ENCODE data around the gene SLC7A10. TPM values are rescaled to one million over a fixed set of nuclear protein-coding genes. Genes with fewer than 3 reads are reported as not detected.

Gene SLC7A10
- total RNA-seq, 2 donors from 2014 or later: not detected

DNA sequence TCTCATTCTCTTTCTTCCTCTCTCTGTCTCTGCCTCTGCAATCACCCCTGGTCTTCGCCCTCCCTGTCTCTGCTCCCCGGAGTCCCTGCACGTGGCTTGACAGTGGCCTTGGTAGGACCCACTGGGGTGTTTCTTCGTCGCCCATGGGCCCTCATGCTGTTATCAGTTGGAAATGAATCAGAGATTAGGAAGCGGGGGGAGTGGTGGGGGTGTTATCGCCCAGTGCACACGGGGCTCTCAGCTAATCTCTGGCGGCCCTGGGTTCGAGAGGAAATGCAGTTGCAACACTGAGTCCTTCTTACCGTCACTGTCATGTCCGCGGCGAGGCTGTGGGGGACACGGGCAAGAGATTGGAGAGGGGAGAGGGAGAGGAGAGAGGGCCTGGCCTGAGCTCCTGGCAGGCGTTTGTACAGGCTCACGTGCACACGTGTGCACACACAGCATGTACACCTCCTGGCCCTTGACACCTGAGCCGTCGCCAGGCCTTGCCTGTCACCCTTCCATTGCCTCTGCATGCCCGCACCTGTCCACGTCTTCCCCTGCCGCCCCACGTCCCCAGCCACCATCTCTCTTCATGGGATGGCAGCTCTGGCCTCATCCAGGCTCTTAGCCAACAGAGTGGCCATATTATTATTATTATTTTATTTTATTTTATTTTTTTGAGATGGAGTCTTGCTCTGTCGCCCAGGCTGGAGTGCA is 37.8 kb upstream of the SLC7A10 start:
- DNase-seq (ENCODE audit: low spot score): no peak
- peak in 1 of 2 donors; percentile 27 for ATAC-seq
- Mint-ChIP-seq H3K4me1 (ENCODE audit: low read depth in 2 of 2) (peaks cover 6 to 9% of the 10 kb centered on the region in 2 donors), H3K36me3 (no peaks in the 10 kb centered on the region), H3K27me3 (no peaks in the 10 kb centered on the region), H3K4me3 (no peak overlapping the region), H3K27ac (no peak overlapping the region), H3K9me3 (no peaks in the 10 kb centered on the region)

DNA sequence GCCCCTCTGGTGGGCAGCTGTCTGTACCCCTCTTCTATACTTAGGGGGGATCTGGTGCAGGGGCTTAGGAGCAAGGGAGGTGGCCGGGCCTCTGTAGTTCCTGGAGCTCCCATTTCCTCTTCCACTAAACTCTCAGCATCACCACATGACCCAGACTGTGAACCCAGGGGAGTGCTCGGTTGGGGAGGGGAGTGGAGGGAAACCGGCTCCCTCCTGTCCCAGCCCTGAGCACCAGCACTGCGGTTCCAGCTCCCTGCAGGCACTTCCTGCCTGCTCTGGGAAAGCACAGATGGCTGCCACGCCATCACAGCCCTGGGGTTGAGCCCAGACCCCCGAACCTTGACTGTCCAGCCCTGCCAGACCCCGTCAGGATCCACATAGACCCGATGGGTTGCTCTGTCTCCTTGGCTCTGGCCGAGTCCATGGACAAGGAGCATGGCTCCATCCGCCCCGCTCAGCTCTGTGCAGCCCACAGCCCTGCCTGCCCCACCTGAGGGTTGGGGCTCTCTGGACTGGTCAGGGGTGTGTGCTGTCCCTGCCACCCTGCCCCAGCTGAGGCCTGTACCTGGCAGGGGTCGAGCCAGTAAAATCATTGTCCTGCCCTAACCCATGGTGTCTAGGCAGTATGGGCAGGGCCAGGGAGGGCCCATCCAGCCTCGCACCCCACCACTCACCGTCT is 36.0 kb upstream of the SLC7A10 start:
- H3K27me3 Mint-ChIP-seq: no peaks in the 10 kb centered on the region
- H3K4me3 Mint-ChIP-seq: no peak overlapping the region
- peak; percentile 21 to 41 for ATAC-seq
- H3K9me3 Mint-ChIP-seq: no peaks in the 10 kb centered on the region
- peaks cover 6 to 9% of the 10 kb centered on the region in 2 donors for H3K4me1 Mint-ChIP-seq (ENCODE audit: low read depth in 2 of 2)
- peak overlapping the region; percentile 19 to 34 for H3K27ac Mint-ChIP-seq
- DNase-seq (ENCODE audit: low spot score): no peak
- H3K36me3 Mint-ChIP-seq: no peaks in the 10 kb centered on the region

DNA sequence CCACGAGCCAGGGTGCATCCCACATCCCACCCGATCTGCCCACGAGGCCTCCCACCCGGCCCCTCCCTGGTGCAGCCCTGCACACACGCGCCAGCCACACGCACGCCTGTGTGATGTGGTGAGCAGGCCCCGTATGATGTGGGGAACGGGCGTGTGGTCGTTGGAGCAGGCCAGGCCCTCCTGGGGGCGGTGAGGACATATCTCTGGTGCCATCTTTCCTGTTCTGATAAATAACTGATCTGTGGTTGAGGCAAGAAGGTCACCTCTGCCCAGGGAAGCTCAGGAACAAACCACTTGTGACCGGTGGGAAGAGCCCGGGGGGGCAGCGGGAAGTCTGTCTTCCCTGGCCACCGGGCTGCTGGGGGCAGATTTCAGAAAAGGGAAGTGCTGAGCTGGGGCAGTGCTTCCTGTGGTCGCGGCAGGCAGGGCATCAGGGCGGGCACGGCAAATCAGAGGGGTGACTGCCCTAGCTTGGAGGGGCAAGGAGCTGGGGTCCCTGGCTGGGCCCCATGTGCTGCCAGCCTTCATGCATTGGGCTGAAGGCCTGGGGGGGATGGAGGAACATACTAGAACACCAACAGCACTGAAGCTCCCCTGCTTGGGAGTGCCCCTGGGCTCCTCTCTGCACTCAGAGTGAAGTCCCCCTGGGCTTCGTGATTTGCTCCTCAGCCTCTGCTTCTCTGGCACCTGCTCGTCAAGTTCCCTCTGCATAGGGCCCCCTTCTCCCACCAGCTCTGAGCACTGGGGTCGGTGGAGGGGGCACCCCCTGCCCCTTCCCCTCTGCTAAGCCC is 35.2 kb upstream of the SLC7A10 start:
- no peaks in the 10 kb centered on the region for H3K27me3 Mint-ChIP-seq
- no peaks in the 10 kb centered on the region for H3K9me3 Mint-ChIP-seq
- H3K4me3 Mint-ChIP-seq: peak overlapping the region; percentile 36
- H3K36me3 Mint-ChIP-seq: no peaks in the 10 kb centered on the region
- peaks cover 6 to 9% of the 10 kb centered on the region in 2 donors for H3K4me1 Mint-ChIP-seq (ENCODE audit: low read depth in 2 of 2)
- DNase-seq (ENCODE audit: low spot score): no peak
- peak; percentile 52 to 56 for ATAC-seq
- peak overlapping the region; percentile 51 to 62 for H3K27ac Mint-ChIP-seq

DNA sequence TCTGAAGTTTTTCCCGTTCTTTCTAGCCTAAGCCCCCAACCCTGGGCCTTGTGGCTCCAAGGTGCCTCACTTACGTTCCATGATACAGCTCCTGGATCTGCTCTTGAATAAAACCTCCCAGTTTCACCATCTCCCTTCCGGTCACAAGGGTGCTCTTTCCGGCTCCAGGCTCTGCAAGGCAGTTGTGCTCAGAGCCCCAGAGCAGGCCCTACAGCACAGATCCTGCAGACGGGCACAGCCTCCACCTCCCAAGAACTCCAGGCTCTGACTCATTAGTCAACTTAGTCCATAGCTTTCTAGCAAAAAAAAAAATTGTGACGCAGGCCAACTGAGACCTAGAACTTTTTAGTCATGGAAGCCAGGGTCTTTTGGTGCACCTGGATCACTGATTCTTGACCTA is 33.9 kb upstream of the SLC7A10 start:
- no peaks in the 10 kb centered on the region for H3K36me3 Mint-ChIP-seq
- no peak overlapping the region for H3K4me3 Mint-ChIP-seq
- DNase-seq (ENCODE audit: low spot score) (no peak), ATAC-seq (no peak)
- H3K27me3 Mint-ChIP-seq: no peaks in the 10 kb centered on the region
- H3K4me1 Mint-ChIP-seq (ENCODE audit: low read depth in 2 of 2): peaks cover 6 to 9% of the 10 kb centered on the region in 2 donors
- H3K9me3 Mint-ChIP-seq: no peaks in the 10 kb centered on the region
- no peak overlapping the region for H3K27ac Mint-ChIP-seq

DNA sequence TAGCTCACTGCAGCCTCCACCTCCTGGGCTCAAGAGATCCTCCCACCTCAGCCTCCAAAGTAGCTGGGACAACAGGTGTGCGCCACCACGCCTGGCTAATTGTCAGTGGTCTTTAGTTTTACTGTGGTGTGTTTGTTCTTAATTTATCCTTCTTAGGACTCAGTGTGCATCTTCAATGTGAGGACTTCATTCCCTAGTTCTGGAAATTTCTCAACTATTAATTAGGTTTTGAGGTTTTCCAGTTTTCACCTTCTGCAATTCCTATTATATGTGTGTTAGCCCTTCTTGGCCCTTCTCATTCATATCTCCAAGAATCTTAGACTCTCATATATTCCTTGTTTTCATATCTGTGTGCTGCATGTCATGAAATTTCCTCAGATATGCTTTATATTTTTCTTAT is 32.2 kb upstream of the SLC7A10 start:
- Mint-ChIP-seq H3K36me3 (no peaks in the 10 kb centered on the region), H3K27ac (no peak overlapping the region), H3K27me3 (no peaks in the 10 kb centered on the region)

DNA sequence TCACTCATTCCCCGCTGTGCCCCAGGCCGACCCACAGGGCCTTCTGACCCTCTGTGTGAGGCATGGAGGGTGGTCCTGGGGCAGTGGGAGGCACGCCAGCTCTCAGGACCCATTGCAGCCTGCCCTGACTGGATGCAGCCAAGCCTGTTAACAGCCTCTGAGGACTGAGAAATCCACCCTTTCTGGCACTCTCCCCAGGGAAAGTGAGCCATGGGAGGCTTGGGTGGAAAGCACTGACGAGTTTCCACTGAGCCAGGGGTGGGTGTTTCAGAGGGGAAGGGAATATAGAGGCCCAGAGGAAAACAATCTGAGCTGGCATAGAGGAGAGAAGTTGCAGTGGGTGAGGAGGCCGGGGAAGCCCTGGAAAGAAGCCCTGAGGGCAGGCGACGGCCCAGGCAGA is 30.6 kb upstream of the SLC7A10 start:
- Mint-ChIP-seq H3K27ac (no peak overlapping the region), H3K4me3 (no peak overlapping the region), H3K4me1 (ENCODE audit: low read depth in 2 of 2) (peaks cover 0 to 6% of the 10 kb centered on the region in 2 donors), H3K36me3 (no peaks in the 10 kb centered on the region), H3K27me3 (no peaks in the 10 kb centered on the region), H3K9me3 (no peaks in the 10 kb centered on the region)
- DNase-seq (ENCODE audit: low spot score) (no peak), ATAC-seq (no peak)

More for the DNA sequence above, 32.2 kb upstream of the SLC7A10 start:
- H3K4me1 Mint-ChIP-seq (ENCODE audit: low read depth in 2 of 2): peaks cover 6% of the 10 kb centered on the region in 2 donors
- H3K9me3 Mint-ChIP-seq: no peaks in the 10 kb centered on the region
- DNase-seq (ENCODE audit: low spot score) (no peak), ATAC-seq (no peak)
- no peak overlapping the region for H3K4me3 Mint-ChIP-seq

DNA sequence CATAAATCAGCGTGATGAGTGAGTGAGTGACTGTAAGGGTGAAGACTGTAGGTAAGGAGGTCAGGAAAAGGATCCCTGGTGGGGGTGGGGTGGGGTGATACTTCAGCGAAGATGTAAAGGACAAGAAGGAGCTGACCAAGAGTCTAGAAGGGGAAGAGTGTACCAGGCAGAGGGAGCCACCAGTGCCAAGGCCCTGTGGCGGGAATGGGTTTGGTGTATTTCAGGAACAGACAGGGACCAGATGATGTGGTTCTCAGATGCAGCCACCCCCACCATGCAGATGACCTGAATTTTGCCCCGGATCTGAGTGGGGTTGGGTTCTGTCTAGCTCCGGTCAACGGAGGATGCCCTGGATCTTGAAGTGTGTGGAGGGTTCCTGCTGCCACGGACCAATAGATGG is 30.1 kb upstream of the SLC7A10 start:
- H3K27ac Mint-ChIP-seq: no peak overlapping the region
- no peaks in the 10 kb centered on the region for H3K9me3 Mint-ChIP-seq
- no peak for ATAC-seq
- no peaks in the 10 kb centered on the region for H3K27me3 Mint-ChIP-seq
- H3K4me3 Mint-ChIP-seq: no peak overlapping the region
- no peak for DNase-seq (ENCODE audit: low spot score)
- peaks cover 0 to 4% of the 10 kb centered on the region in 2 donors for H3K4me1 Mint-ChIP-seq (ENCODE audit: low read depth in 2 of 2)
- H3K36me3 Mint-ChIP-seq: no peaks in the 10 kb centered on the region

DNA sequence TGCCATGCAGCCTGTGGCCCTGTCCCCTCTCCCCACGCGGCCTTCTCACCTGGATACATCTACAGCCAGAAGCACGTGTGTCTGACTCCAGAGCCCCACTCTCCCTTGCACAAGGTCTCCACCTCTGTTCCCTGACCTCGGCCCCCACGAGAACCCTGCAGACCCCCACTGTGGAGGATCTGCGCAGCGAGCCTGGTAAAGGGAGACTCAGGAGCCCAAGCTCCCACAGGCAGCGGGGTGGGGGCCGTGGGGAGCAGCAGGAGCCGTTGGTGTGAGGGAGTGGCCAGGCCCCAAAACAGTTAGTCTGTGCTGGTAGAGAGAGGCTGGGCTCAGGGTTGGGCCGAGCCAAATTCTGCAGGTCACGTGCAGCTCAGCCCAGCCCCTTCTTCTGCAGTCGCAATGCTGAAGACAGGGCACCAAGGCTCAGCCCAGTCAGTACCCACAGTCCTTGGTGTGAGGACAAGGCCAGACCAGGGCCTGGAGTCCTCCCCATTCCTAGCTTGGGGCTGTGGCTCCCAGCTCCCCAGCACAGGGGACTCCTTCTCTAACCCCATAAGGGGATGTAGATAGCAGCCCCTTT is 28.7 kb upstream of the SLC7A10 start:
- no peaks in the 10 kb centered on the region for H3K27me3 Mint-ChIP-seq
- H3K27ac Mint-ChIP-seq: no peak overlapping the region
- no peaks in the 10 kb centered on the region for H3K36me3 Mint-ChIP-seq
- H3K4me1 Mint-ChIP-seq (ENCODE audit: low read depth in 2 of 2): no peaks in the 10 kb centered on the region
- no peaks in the 10 kb centered on the region for H3K9me3 Mint-ChIP-seq
- H3K4me3 Mint-ChIP-seq: no peak overlapping the region
- no peak for DNase-seq (ENCODE audit: low spot score)
- ATAC-seq: no peak

DNA sequence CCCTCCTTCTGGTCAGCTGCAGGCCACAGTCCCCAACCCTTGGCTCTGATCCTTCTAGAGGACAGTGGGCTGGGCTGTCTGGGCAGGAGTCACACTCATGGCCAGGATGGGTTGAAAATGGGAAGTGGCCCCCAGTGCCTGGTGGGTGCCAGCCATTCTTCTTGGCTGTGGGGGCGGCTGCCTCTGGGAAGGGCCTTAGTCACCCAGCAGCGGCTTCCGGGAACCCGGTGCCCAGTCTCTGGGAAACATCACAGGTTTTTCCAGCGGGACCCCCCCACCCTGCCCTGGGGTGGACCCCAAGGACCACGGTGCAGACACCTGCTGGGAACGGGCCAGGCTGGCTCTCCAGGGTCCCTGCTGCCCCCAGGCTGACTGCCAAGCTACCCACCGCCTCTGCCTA is 27.3 kb upstream of the SLC7A10 start:
- H3K27ac Mint-ChIP-seq: no peak overlapping the region
- no peaks in the 10 kb centered on the region for H3K4me1 Mint-ChIP-seq (ENCODE audit: low read depth in 2 of 2)
- H3K36me3 Mint-ChIP-seq: no peaks in the 10 kb centered on the region
- no peak overlapping the region for H3K4me3 Mint-ChIP-seq
- no peaks in the 10 kb centered on the region for H3K27me3 Mint-ChIP-seq
- no peaks in the 10 kb centered on the region for H3K9me3 Mint-ChIP-seq
- peak; percentile 49 for DNase-seq (ENCODE audit: low spot score)
- ATAC-seq: no peak

DNA sequence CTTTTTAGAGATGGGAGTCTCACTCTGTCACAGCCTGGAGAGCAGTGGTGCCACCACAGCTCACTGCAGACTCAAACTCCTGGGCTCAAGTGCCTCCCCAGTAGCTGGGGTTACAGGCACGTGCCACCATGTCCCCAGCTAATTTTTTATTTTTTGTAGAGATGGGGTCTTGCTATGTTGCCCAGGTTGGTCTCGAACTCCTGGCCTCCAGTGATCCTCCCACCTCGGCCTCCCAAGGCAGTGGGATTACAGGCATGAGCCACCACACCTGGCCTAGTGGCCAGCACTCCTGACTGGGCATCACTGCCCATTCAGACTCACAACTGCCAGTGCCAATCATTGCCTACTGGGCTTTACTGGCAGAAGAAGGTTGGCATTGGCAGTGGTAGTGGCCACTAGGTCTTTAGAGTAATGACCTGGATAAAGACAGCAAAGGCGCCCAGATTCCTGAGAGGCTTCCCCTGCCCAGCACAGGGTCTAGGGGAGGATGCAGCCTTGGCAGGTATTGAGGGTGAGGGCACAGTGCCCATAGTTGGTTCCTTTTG is 26.8 kb upstream of the SLC7A10 start:
- no peak for ATAC-seq
- Mint-ChIP-seq H3K4me3 (no peak overlapping the region), H3K27me3 (no peaks in the 10 kb centered on the region), H3K9me3 (no peaks in the 10 kb centered on the region), H3K4me1 (ENCODE audit: low read depth in 2 of 2) (no peaks in the 10 kb centered on the region), H3K27ac (no peak overlapping the region), H3K36me3 (no peaks in the 10 kb centered on the region)
- DNase-seq (ENCODE audit: low spot score): peak; percentile 6

DNA sequence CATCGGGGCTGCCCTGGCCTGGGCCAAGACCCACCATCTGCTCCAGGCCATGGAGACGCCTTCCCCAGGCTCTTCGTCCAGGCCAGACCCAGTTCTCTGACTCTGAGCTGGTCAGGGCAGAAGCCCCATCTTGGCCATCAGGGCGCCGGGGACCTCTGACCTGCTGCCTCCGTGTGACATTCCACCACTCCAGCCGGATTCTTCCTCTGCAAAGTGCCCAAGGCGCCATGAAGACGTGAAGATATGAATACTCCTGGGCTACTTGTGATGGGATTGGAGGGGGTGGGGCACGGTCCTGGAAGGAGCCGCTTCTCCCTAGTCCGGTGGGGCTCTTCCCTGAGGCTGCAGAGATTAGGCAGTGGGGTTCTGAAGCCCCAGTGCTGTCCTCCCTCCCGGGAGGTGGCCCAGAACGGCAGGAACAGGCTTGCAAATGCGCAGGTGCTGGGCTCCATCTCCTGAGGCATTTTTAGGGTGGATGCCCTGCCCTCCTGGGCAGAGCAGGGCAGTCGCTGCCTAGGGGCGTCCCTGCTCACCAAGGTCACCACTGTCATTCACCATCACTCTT is 26.0 kb upstream of the SLC7A10 start:
- no peaks in the 10 kb centered on the region for H3K9me3 Mint-ChIP-seq
- DNase-seq (ENCODE audit: low spot score) (peak; percentile 32), ATAC-seq (no peak)
- no peaks in the 10 kb centered on the region for H3K4me1 Mint-ChIP-seq (ENCODE audit: low read depth in 2 of 2)
- no peak overlapping the region for H3K27ac Mint-ChIP-seq
- no peaks in the 10 kb centered on the region for H3K36me3 Mint-ChIP-seq
- H3K27me3 Mint-ChIP-seq: no peaks in the 10 kb centered on the region
- H3K4me3 Mint-ChIP-seq: no peak overlapping the region

DNA sequence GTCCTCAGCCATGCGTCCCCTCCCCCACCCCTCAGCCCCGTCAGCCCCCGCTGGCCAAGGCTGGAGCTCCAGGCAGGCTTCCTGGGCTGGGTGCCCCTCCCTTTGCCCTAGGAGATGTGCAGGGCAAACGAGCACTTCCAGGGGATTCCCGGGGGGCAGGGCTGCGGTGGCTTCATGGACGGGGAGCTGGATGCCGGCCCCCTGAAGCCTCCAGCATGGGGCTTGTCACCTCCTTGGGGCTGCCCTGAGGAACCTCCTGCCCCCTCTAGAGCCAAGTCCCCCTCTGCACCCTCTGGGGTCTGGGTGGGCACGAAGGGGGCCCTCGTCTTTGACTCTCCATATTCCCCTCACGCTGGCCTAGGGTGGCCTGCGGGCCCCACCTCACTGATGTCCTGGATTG is 25.4 kb upstream of the SLC7A10 start:
- Mint-ChIP-seq H3K27me3 (no peaks in the 10 kb centered on the region), H3K36me3 (no peaks in the 10 kb centered on the region), H3K27ac (no peak overlapping the region), H3K4me3 (no peak overlapping the region), H3K9me3 (no peaks in the 10 kb centered on the region), H3K4me1 (ENCODE audit: low read depth in 2 of 2) (no peaks in the 10 kb centered on the region)
- DNase-seq (ENCODE audit: low spot score) (peak; percentile 46), ATAC-seq (no peak)

DNA sequence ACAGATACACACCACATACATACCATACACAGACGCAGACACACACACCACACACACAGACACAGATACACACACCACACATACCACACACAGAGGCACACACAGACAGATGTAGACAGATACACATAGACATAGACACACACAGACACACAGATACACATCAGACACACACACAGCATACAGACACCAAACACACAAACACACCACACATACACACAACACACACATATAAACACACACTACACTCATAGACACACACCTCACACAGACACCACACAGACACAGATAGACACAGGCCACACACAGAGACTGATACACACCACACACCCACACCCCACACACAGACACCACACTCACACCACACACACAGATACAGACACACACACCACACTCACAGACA is 24.9 kb upstream of the SLC7A10 start:
- DNase-seq (ENCODE audit: low spot score) (no peak), ATAC-seq (no peak)
- Mint-ChIP-seq H3K27me3 (no peaks in the 10 kb centered on the region), H3K4me1 (ENCODE audit: low read depth in 2 of 2) (no peaks in the 10 kb centered on the region), H3K9me3 (no peaks in the 10 kb centered on the region), H3K36me3 (no peaks in the 10 kb centered on the region), H3K4me3 (no peak overlapping the region), H3K27ac (no peak overlapping the region)

All from natural killer cell treated with Interleukin-12 subunit alpha and Interleukin-12 subunit beta and Interleukin-15 and Interleukin-18, amount 100 ng/mL, for 72 hours (primary cell).